Heart left ventricle (tissue), 16 donors: ENCODE data around the gene SFMBT2. TPM values are rescaled to one million over a fixed set of nuclear protein-coding genes. Genes with fewer than 3 reads are reported as not detected.

Source experiments
- ATAC-seq, 4 donors: fragments of 200-7000 bp; cut with Tn5 transposase; one replicate each; pipeline ENCODE4 v1.9.1; 2020 to 2022; ENCODE audit warnings: moderate library complexity in 4 of 4, mild to moderate bottlenecking in 3 of 4, moderate number of reproducible peaks in 1 of 4
- DNase-seq, 5 donors: peaks; one replicate each; pipeline ENCODE4 v3.0.0-alpha.2; 2020
- H3K27ac ChIP-seq, 12 donors: fragments of 200-600 bp; sonication (generic) in 4 of 12; one replicate each; pipeline versions ENCODE4 v1.5.0 to v1.8.0; 2016 to 2022; ENCODE audit warnings: mild to moderate bottlenecking in 2 of 12
- H3K27me3 ChIP-seq, 9 donors: fragments of 200-600 bp; sonication (generic) in 2 of 9; one replicate each; pipeline versions ENCODE4 v1.5.1 to v1.8.0; 2016 to 2022; ENCODE audit warnings: mild to moderate bottlenecking in 3 of 9
- H3K36me3 ChIP-seq, 9 donors: fragments of 200-600 bp; sonication (generic) in 2 of 9; one replicate each; pipeline versions ENCODE4 v1.5.0 to v1.8.0; 2018 to 2022; ENCODE audit warnings: mild to moderate bottlenecking in 2 of 9
- H3K4me1 ChIP-seq, 12 donors: fragments of 200-600 bp; sonication (generic) in 4 of 12; one replicate each; pipeline versions ENCODE4 v1.5.0 to v1.8.0; 2016 to 2022; ENCODE audit warnings: mild to moderate bottlenecking in 3 of 12
- H3K4me3 ChIP-seq, 12 donors: fragments of 200-600 bp; sonication (generic) in 4 of 12; one replicate each; pipeline versions ENCODE4 v1.5.0 to v1.8.0; 2017 to 2022; ENCODE audit warnings: mild to moderate bottlenecking in 9 of 12, moderate library complexity in 4 of 12
- H3K9me3 ChIP-seq, 12 donors: fragments of 200-600 bp; sonication (generic) in 4 of 12; one replicate each; pipeline versions ENCODE4 v1.5.0 to v1.8.0; 2016 to 2022; ENCODE audit warnings: mild to moderate bottlenecking in 1 of 12
- CTCF ChIP-seq, 12 donors: fragments of 200-600 bp; sonication (generic) in 4 of 12; IDR thresholded peaks; one replicate each; pipeline versions ENCODE4 v1.5.0 to v1.8.0; 2018 to 2022; ENCODE audit warnings: antibody characterized with exemption in 12 of 12, mild to moderate bottlenecking in 5 of 12
- POLR2A ChIP-seq, 2 donors: fragments of 450-650 bp; IDR thresholded peaks; one replicate each; pipeline ENCODE4 v1.6.1; 2017; ENCODE audit warnings: antibody characterized with exemption in 2 of 2, mild to moderate bottlenecking in 2 of 2, moderate library complexity in 2 of 2
- WGBS, 4 donors: extraction: QIAGEN DNeasy Blood & Tissue Kit in 2 of 4; methylation state at CpG; one replicate each; pipeline versions ENCODE4 v1.1.5 to v1.1.7; 2013 to 2018; 5-methylcytosine and 5-hydroxymethylcytosine counted together
- intact Hi-C, 10 donors: fragments of 100-400 bp; cut with DNase I; formaldehyde crosslinking; loops; one replicate each; pipeline versions ENCODE4 v1.11.1 to v1.14.2; 2022
- polyA plus RNA-seq, 2 donors: library from polyadenylated mRNA; stranded (reverse); fragments of 200-250 nt; gene quantifications; one replicate each; pipeline ENCODE4 v1.2.3, GENCODE V29; 2013
- total RNA-seq, 9 donors: library from RNA; depleted of rRNA in 2 of 9; stranded (reverse); fragments of >200 nt in 2 of 9; fragmentation: NEBNext Ultra II Directional in 3 of 9; extraction: Animal tissue kit (Norgen Biotek cat#: 25700) in 3 of 9; gene quantifications; one replicate each; pipeline versions ENCODE4 v1.1.0 to v1.2.4, GENCODE V29; 2016 to 2023
- donor health status: ischemic (EF 13 %, LVEDD 7.1; RV severe dilation, severe dysfunction).
- donor health status: healthy with polysubstance abuse.
- donor health status: DM: no; HTN: yes; CAD: no.
- donor health status: DM: no; HTN: no; CAD: no.
- donor health status: ischemic (EF 25% LVEDD 6.9; RV normal size, moderate dysfunction).
- donor health status: ischemic (EF 25% LVEDD 5.7; RV mildly dilated, moderate dysfunction).
- donor health status: healthy.
- donor health status: DM: yes; HTN: yes; CAD: no.
- donor health status: ischemic (EF 35%, LVEDD 5.7; RV mildly dilated, moderate dysfunction).
- donor health status: nonischemic (EF 11% LVEDD 7.7; RV severe dilation, severe dysfunction).
- donor health status: DM: yes; HTN: yes; CAD: no.
- donor health status: PGD.
- donor health status: ischemic (EF 29% LVEDD 5.4; RV normal size, mild dysfunction).
- donor health status: nonischemic (EF 23%, LVEDD 6.1; RV moderate dilation, normal function).

SFMBT2 gene
- total and polyA plus RNA-seq, 11 donors: 2.6 to 25.8 (median 9.6) TPM

- WGBS, 4 donors: 87 to 95% (median 93%) methylated on average over 8 of the region's 8 CpGs
- H3K27me3 ChIP-seq: no peaks in the 10 kb centered on the region
- ATAC-seq: peak in 1 of 4 donors; percentile 13
- H3K36me3 ChIP-seq: peaks cover 0 to 4% (median 0%) of the 10 kb centered on the region in 9 donors
- DNase-seq: no peak
- H3K9me3 ChIP-seq: no peaks in the 10 kb centered on the region
- peaks cover 3 to 40% (median 20%) of the 10 kb centered on the region in 12 donors for H3K4me1 ChIP-seq
- no peak for TF ChIP-seq POLR2A (IDR thresholded peaks at IDR 0.05)
- no peak for TF ChIP-seq CTCF (IDR thresholded peaks at IDR 0.05)
- H3K4me3 ChIP-seq: no peak overlapping the region
- intact Hi-C loops: loop anchor here in 3 of 10 donors (10.0 kb wide), 2 partner anchors 69 to 79 kb away; no protein-coding TSS in a partner anchor
- peak overlapping the region in 2 of 12 donors; percentile 17 to 41 for H3K27ac ChIP-seq
Observed at GRCh38 chr10:7265396-7266123, 145.3 kb downstream of the SFMBT2 start.

DNA sequence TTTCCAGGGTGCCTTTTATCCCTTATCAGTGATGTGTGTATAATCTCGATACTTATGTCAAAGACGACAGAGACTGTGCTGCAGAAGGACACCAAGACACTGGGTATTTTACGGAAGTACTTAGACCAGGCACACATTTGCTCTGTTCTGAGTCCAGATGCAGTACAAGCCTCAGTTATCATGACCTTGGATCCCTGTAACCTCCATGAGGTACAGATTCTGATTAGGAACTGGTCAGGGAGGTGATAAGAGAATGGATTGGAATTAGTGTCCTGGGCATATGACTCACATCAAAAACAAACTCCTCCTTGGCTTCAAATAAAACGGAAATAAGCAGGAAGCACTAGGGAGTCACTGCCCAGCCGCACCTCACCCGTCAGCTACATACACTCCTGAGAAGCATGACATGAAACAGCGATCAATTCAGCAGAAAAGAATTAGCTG, 146.5 kb downstream of the SFMBT2 start:
- Histone ChIP-seq H3K27ac (peak overlapping the region in 6 of 12 donors; percentile 2 to 39 (median 19)), H3K9me3 (no peaks in the 10 kb centered on the region), H3K27me3 (no peaks in the 10 kb centered on the region), H3K4me3 (no peak overlapping the region), H3K36me3 (no peaks in the 10 kb centered on the region), H3K4me1 (peaks cover 3 to 50% (median 26%) of the 10 kb centered on the region in 12 donors)
- DNase-seq: no peak
- TF ChIP-seq CTCF (IDR thresholded peaks at IDR 0.05): no peak
- no peak for TF ChIP-seq POLR2A (IDR thresholded peaks at IDR 0.05)
- WGBS, 4 donors: 30 to 38% (median 34%) methylated on average over 7 of the region's 7 CpGs
- ATAC-seq: peak in 3 of 4 donors; percentile 8 to 36 (median 36)
- intact Hi-C loops: loop anchor here in 7 of 10 donors (5.0 to 10.0 kb wide), 4 partner anchors 68 to 80 kb away; no protein-coding TSS in a partner anchor

GRCh38 chr10:7263616-7264015, 147.2 kb downstream of the SFMBT2 start:
- Histone ChIP-seq H3K9me3 (no peaks in the 10 kb centered on the region), H3K36me3 (no peaks in the 10 kb centered on the region), H3K4me1 (peaks cover 3 to 56% (median 26%) of the 10 kb centered on the region in 12 donors), H3K27me3 (no peaks in the 10 kb centered on the region), H3K4me3 (no peak overlapping the region), H3K27ac (peak overlapping the region in 2 of 12 donors; percentile 2 to 15)
- ATAC-seq: no peak
- no peak for TF ChIP-seq CTCF (IDR thresholded peaks at IDR 0.05)
- no peak for TF ChIP-seq POLR2A (IDR thresholded peaks at IDR 0.05)
- intact Hi-C loops: loop anchor here in 7 of 10 donors (2.0 to 10.0 kb wide), 5 partner anchors 69 to 147 kb away; partner anchors contain the start of gene SFMBT2 (in 1 of the 7)
- no peak for DNase-seq
- WGBS, 4 donors: 93 to 94% (median 93%) methylated on average over 5 of the region's 5 CpGs

DNA sequence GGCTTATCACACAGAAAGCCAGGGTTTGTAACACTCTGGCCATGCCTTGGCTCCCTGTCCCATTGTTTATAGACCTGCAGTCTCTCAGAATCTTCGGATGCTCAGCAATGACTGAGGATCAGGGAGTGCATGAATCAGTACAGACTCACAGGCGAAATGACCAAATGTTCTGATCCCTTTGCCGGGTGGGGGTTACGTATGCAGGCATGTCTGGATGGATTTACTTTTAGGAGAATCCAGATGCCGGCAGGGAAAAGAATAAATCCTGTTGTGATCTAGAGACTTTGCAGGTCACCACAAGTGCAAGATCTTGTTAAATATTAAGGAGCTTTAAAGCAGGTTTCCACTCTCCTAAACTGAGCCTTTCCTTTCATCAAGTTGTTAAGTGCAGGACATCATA, 149.5 kb downstream of the SFMBT2 start:
- Histone ChIP-seq H3K27ac (peak overlapping the region; percentile 4 to 72 (median 58)), H3K9me3 (no peaks in the 10 kb centered on the region), H3K4me1 (peaks cover 3 to 56% (median 26%) of the 10 kb centered on the region in 12 donors), H3K36me3 (peaks cover 0 to 5% (median 0%) of the 10 kb centered on the region in 9 donors), H3K27me3 (no peaks in the 10 kb centered on the region), H3K4me3 (no peak overlapping the region)
- TF ChIP-seq CTCF (IDR thresholded peaks at IDR 0.05) (no peak), POLR2A (IDR thresholded peaks at IDR 0.05) (no peak)
- 73 to 85% (median 80%) methylated on average over 5 of the region's 5 CpGs for WGBS, 4 donors
- ATAC-seq: no peak
- DNase-seq: no peak
- intact Hi-C loops: loop anchor here in 9 of 10 donors (2.0 to 10.0 kb wide), 7 partner anchors 71 to 149 kb away; partner anchors contain the start of gene SFMBT2 (in 1 of the 9)
